ENCODE results near the gene ZBTB7B.
"Not testable (repeated sequence)": the region's sequence is repeated elsewhere in the genome, so short reads cannot be mapped to it uniquely, and the experiment has no call there.

The ZBTB7B gene

DNA sequence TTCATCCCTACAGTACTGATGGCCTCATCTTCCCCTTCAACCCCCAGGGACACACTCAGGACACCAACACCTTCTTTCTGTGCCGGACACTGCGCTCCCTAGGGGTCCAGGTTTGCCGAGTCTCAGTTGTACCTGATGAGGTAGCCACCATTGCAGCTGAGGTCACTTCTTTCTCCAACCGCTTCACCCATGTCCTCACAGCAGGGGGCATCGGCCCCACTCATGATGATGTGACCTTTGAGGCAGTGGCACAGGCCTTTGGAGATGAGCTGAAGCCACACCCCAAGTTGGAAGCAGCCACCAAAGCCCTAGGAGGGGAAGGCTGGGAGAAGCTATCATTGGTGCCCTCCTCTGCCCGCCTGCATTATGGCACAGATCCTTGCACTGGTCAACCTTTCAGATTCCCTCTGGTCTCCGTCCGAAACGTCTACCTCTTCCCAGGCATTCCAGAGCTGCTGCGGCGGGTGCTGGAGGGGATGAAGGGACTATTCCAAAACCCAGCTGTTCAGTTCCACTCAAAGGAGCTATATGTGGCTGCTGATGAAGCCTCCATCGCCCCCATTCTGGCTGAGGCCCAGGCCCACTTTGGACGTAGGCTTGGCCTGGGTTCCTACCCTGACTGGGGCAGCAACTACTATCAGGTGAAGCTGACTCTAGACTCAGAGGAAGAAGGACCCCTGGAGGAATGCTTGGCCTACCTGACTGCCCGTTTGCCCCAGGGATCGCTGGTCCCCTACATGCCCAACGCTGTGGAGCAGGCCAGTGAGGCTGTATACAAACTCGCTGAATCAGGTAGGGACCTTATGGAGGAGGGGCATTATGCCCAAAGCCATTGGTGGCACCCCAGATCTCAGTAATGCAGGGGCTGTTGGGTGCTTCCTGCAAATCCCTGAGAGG lies 14.3 kb upstream of the ZBTB7B start:
- DNase-seq (ENCODE audit: low read depth in 2 of 3, low spot score in 1 of 3): no peak

DNA sequence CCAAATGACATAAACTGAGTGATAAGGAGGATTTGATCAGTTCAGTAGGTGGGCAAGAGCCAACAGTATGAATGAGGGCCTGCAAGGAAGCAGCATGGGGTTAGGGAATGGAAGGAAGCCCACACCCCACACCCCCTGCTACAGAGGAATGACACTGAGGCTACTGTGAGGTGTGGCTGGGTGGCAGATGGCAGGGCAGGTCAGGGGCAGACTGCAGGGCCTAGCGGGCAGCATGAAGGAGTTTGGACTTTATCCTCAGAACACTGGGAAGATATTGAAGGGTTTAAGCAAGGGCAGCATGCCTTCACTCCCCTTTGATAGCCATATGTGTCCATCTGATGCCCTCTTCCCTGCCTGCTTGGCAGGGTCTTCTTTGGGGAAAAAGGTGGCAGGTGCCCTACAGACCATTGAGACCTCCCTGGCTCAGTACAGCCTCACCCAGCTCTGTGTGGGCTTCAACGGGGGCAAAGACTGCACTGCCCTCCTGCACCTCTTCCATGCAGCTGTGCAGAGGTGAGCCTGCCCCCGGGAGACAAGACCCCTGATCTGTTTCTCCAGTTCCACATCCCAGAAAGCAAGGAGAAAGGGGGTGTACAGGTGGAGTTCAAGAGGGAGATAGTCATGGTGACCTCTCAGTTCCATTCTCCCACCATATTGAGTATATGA lies 13.3 kb upstream of the ZBTB7B start:
- no peak for DNase-seq (ENCODE audit: low read depth in 2 of 3, low spot score in 1 of 3)

DNA sequence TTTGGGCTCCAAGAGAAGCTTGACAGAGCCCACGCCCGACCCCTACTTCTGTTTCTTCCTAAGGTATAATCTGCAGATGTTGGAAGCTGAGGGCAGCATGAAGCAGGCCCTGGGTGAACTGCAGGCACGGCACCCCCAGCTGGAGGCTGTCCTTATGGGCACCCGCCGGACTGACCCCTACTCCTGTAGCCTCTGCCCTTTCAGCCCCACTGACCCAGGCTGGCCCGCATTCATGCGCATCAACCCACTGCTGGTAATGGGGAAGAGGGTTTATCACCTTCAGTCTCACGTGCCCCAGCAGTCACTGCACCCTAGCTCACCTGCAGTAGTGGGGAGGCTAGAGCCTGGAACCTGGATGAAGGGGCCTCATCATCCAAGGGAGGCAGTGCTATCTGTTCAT lies 12.3 kb upstream of the ZBTB7B start:
- DNase-seq (ENCODE audit: low read depth in 2 of 3, low spot score in 1 of 3): no peak

DNA sequence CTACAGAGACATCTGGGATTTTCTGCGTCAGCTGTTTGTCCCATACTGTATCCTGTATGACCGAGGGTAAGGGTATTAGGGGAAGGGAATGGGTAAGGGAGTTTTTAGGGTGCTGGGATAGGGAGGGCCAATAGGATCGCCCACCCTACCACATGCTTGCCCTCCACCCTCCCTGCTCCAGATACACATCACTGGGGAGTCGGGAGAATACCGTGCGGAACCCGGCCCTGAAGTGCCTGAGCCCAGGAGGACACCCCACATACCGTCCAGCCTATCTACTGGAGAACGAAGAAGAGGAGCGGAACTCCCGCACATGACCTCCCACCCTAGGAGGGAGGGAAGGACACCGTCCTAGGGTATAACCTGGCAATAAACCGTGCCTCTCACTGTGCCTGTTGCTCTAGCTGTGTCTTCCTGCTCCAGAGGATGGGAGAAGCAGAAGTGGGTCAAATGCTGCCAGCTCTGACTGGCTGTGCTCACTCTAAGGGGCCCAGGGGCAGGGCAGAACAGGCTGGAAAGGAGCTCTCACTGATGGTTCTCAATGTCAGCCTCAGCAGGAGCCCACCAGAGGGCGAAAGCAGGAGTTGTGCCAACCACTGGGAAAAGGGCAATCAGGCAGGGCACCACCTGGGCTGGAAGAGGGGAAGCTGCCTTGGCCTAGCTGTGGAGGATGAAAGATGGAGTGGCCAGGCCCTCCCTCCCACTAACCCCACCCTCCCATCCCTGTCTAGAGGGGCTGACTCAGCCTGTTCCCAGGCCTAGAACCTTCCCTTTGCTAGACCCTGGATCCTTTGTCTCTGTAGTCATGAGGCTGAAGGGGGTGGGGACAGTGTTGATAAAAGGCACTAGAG lies 9.7 kb upstream of the ZBTB7B start:
- DNase-seq (ENCODE audit: low read depth in 2 of 3, low spot score in 1 of 3): no peak

DNA sequence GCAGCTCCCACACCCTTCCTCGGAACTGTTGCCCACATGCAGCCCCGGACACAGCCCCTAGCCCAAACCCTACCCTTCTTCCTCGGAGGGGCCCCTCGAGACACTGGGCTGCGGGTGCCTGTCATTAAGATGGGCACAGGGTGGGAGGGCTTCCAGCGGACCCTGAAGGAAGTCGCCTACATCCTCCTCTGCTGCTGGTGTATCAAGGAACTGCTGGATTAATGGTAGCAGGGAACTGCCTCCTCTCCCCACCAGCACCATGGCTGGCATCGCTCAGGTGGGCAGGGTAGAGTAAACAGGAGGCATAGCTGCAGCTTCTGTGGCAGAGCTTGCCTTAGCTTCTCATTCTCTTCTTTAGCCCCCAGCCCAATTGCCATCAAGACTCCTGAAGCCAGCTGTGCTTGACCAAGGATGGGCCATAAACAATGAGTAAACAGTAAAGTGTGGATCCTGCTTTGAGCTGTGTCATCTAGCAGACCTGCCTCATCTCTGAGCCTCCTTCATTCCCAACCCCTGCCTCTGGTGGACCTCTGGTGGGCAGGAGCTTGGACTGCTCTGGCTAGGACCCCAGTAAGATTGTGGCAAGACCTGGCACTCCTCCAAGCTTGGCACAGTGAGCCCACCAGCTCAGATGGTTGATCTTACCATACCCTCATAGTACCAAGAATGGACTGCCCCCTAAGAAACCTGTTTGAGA lies 8.9 kb upstream of the ZBTB7B start, which contains the start of gene LENEP:
LENEP (plus strand) TSS at position 15 of the 697 bp plus-strand sequence; CDS start at position 37, 22 bp downstream.
- no peak for DNase-seq (ENCODE audit: low read depth in 2 of 3, low spot score in 1 of 3)

DNA sequence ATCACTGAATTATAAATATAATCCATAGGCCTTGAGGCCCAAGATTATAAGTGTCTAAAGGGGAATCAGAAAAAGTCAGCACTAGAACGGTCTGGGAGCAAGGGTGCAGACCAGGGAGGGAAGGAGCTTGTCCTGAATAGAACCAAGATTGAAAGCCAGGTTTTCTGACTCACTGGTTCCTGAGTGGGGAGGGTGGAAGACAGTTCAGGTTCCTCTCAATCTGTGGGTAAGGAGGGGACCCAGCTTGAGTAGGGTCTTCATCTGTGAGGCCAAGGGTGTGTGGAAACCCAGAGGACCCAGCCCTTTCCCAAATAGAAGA lies 8.4 kb upstream of the ZBTB7B start:
- no peak for DNase-seq (ENCODE audit: low read depth in 2 of 3, low spot score in 1 of 3)

DNA sequence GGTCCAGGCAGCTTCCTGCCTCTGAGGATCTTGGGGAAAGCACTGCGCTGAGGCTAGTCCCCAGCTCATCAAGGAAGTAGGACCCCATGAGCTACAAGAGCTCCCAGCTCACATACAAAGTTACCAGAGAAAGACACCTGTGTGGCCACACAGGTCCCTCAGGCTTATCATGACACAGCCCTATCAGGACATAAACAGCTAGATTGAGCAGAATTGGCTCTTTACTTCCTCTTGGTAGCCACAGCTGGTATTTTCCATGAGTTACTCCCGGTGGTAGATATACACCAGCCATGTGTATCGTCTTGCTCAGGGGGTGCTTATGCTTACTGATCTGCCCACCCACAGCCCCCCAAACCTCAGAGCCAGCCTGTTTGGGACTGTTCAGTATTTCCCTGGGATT lies 8.0 kb upstream of the ZBTB7B start:
- DNase-seq (ENCODE audit: low read depth in 2 of 3, low spot score in 1 of 3): no peak

DNA sequence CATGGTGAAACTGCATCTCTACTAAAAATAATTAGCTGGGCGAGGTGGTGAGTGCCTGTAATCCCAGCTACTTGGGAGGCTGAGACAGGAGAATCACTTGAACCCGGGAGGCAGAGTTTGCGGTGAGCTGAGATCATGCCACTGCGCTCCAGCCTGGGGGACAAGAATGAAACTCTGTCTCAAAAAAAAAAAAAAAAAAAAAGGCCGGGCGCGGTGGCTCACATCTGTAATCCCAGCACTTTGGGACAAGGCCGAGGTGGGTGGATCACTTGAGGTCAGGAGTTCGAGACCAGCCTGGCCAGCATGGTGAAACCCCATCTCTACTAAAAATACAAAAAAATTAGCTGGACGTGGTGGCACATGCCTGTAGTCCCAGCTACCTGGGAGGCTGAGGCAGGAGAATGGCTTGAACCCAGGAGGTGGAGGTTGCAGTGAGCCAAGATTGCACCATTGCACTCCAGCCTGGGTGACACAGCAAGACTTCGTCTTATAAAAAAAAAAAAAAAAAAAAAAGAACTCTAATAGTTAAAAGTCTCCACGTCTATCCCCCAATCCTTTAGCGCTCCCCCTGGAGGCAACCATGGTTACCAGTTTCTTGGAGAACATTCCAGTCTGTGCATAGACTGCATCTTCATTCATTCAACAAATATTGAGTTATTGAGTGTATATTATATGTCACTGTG lies 7.2 kb upstream of the ZBTB7B start:
- not testable (repeated sequence) for DNase-seq (ENCODE audit: low read depth in 2 of 3, low spot score in 1 of 3)

DNA sequence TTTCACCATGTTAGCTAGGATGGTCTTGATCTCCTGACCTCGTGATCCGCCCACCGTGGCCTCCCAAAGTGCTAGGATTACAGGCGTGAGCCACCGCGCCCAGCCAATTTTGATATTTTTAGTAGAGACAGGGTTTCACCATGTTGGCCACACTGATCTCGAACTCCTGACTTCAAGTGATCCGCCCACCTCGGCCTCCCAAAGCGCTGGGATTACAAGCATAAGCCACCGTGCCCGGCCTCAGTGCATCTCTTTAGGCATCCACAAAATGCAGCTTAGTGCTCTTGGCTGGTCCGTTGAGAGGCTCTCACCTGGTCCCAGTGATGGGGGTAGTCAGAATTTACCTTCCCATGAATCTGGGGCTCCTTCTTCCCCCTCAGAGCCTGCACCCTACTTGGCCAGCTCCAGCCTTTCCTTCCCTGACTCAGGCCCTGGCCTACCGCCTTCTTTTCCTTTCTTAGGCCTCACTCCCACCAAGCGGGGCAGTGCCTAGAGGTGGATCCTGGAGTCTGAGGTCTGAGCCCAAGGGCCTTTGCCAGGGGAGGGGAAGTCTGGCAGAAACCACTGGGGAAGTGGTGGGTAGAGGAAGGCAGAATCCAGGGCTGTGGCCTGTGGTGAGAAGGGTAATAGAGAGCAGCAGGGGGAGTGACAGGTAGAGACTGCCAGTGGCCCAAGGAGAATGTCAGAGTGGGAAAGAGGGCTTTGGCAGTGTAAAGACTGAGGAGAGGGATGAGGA lies 5.5 kb upstream of the ZBTB7B start:
- DNase-seq (ENCODE audit: low read depth in 2 of 3, low spot score in 1 of 3): no peak

DNA sequence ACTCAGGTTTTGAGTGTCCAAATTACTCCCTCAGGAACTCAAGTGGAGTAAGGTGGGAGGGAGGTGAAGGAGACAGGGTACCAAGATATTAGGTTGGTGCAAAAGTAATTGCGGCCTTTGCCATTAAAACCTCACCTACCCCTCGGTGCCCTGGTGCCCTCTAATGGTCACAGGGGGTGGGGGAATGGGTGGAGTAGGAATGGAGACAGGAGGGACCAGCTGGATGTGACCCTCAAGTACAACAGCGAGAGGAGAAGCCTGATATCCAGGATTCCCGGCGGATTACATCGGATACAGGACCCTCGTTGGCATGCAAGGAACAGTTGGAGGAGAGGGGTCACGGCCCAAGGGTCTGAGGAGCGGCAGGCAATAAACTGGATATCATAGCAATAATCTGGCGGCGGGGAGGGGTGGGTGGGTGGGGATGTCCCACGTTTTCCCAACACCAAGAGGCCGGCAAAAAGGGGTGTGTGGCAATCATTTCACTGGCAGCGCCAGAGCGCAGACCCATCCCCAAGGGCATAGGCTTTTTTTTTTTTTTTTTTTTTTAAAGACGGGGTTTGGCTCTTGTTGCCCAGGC lies 4.3 kb upstream of the ZBTB7B start:
- DNase-seq (ENCODE audit: low read depth in 2 of 3, low spot score in 1 of 3): no peak

DNA sequence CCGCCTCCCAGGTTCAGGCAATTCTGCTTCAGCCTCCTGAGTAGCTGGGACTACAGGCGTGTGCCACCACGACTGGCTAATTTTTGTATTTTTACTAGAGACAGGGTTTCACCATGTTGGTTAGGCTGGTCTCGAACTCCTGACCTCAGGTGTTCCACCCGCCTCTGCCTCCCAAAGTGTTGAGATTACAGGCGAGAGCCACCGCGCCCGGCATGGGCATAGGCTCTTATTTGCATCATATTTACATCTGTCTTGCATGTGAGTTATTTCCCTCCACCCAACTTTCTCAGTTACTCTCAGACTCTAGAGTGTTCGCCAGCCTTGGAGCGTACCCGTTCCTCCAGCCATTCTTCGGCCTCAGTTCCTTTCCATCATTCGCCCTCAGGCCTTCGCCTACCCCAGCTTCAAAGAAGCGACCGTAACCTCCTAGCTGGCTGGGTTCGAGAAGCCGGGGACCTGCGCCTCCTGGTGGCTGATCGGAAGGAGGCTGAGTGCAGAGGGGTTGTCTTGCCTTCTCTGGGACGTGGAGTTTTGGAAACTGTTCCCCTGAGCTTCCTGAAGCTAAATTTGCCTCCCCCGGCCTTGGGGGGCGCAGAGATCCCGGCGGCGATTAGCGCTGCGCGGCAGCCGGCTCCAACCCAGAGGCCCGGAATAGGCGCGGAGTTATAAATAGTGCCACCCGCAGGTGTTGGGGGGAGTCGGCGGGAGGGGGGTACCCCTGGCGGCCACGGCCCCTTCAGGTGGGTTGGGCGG lies 3.6 kb upstream of the ZBTB7B start:
- DNase-seq (ENCODE audit: low read depth in 2 of 3, low spot score in 1 of 3): peak; percentile 76 to 80 (median 77)

DNA sequence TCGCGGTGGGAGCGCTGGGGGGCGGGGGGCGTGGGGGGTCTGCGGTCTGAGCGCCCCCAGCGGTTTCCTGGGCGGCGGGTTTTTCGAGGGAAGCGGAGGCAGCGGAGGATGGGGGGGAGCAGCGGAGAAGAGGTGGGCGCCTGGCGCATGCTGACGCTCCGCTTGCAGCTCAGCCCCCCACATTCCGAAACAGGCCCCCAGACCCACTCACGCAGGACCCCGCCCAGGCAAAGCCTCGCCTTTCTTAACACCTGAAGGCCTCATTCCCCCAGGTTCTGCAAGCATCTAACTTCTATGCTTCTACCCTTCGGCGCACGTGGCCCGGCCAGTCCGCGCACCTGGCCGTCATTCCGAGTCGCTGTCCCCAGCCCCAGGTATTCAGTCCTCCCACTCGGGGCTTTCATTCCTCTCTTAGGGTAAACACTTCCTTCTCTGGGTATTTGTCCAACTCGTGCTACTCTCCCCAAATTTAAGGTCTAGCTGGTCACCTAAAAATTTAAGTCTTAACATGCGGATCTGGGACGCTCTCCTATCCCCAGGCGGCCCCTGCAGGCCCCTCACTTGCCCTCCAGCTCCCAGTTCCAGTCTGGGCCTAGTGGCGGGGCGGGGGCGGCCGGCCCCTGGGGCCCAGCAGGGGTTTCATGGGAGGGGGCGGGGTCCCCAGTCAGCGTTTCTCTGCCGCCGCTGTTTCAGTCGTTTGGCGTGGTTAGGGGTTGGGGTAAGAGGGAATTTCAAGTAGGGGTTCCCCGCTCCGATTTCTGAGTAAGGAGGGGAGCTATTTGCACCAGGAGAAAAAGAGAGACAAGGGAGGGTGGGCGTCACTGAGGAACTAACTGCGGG lies 2.8 kb upstream of the ZBTB7B start:
- peak in 1 of 3 donors; percentile 66 for DNase-seq (ENCODE audit: low read depth in 2 of 3, low spot score in 1 of 3)

DNA sequence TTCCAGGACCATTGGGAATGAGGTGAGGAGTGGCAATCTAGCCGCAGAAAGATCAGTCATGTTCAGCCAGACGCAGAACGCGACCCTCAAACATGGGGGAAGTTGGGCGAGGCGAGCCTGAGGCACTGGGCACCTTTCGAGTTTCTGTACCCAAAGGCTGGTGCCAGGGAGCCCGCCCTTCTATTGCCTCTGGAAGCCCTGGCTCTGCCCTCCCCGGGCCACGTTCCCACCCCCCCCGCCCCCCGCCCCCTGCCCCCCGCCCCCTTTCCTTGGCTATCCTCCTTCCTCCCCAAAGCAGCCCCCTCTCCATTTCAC lies 2.2 kb upstream of the ZBTB7B start:
- DNase-seq (ENCODE audit: low read depth in 2 of 3, low spot score in 1 of 3): no peak

DNA sequence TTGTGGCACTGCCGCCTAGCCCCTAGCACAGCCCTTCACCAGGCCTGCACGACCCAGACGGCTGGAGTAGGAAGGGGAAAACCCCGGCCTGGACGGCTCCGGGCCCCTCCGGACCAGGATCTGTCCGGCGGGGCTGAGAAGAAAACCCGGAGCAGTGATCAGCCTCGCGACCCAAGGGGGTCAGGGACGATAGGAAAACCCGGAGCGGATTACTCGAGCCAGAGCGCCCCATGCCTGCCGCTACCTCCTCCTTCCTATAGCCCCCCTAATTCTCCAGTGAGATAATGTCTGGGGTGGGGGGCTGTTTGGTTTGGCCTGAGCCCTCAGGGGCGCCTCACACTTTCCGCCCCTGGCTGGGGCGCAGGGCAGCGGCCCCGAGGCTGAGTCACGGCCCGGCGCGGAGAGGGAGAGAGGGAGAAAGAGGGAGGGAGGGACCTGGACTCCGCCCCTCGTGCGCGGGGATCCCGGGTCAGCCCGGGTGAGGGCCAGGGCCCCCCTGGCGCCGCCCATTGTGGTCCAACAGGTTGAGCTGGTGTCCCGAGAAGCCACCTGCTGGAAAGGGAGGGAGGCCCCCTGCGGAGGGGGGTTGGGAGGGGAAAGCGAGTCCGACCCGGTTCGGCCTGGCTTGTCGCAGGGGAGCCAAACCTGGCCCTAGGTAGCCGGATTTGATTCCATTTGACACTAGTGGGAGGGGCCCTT lies 1.7 kb upstream of the ZBTB7B start:
- peak; percentile 78 to 84 (median 78) for DNase-seq (ENCODE audit: low read depth in 2 of 3, low spot score in 1 of 3)

DNA sequence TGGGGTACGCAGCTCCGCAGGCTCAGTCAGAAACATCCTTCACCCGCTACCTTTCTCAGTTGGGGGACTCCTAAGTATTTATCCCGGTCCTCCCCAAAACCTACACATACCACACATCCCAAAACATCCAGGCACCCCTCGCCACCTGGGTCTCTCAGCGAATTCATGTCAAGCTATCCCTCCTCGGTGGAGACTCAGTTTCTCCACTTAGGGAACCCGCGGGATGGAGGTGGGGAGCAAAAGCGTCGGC lies 1.3 kb upstream of the ZBTB7B start:
- no peak for DNase-seq (ENCODE audit: low read depth in 2 of 3, low spot score in 1 of 3)

DNA sequence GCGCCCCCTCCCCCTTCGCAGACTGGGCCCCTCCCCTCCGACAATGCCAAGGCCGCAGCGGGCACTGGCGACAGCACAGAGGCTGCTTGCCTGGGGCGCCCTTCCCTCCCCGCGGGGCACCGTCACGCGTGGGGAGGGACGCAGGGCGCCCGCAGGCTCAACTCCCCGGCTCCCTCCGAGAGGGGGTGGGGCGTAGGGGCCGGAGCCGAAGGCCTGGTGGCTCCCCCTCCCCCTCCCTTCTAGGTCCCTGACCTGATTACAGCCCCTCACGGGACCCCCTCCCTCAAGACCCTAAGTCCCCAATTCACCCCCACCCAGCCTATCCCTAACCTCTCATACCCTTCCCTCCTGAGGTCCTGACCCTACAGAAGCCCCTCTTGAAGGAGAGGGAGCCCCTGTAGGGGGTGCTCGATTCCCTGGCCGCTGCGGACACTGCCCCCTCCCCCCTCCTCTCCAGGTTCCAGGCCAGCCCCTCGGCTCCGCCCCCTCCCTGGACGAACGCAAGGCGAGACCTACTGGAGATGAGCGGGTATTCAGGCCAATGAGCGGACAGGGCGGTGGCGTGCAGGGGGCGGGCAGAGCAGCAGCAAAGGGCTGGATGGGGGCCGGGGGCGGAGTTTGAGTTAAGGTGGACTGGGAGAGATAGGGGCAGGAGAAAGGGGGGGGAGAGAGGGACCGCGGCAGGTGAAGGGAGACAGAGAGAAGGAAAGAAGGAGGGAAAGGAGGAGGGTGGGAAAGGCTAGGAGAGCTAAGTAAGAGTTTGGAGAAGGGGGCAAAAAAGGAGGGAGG lies 733 bp upstream of the ZBTB7B start:
- peak; percentile 98 to 100 (median 98) for DNase-seq (ENCODE audit: low read depth in 2 of 3, low spot score in 1 of 3)

DNA sequence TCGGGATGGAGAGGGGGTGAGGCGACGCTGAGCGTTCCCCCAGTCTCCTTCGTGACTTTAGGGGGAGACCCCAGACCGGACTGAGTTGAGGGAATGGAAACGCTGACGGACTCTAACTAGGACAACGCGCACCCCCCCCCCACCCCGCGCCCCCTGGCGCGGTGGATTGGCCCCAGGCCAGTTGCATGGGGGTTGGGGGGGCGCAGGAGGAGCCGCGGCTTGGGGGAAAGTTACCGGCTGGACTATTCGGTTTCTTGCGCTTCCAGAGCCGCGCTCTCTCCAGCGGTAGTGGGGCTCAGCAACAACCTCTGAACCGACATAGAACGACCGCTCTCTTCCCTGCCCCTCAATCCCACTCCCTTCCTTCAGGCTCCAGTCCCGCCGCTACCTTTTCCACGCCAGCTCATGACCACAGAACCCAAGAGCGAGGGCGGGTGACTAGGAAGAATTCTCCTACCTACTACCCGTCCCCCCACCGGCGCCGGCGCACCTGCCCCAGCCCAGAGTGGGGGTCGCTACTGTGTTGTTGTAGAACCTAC lies 694 bp downstream of the ZBTB7B start:
- DNase-seq (ENCODE audit: low read depth in 2 of 3, low spot score in 1 of 3): no peak
